RKO (cell line): ENCODE measurements around the gene MAPK8.

Experiments
- DNase-seq: peaks from one replicate; pipeline ENCODE4 v3.0.0-alpha.2; 2016; ENCODE audit warnings: low spot score

Gene MAPK8

GRCh38 chr10:48449501-48450232, 143.2 kb downstream of the MAPK8 start:
- no peak for DNase-seq

DNA sequence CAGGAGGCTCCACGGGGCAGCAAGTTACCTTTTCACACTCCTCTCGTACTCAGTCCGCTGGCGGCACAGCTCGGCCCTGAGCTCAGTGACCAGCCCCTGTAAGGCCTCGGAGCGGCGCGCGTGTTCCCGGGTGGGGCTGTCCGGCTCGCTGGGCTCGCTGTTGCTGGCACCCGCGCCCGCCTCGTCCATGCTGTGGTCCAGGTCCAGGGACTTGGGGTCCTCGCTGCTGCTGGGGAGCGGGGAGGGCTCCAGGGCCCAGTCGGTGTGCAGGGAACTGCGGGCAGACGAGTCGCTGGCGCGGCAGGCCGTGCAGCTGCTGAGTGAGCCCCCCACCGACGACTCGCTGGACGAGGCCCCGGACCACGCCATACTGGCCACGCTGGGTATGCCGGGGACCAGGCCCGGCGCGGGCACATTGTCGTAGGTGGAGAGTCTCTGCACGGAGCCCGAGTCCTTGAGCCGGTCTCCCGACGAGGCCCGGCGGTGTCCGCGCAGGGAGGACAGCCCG, 143.8 kb downstream of the MAPK8 start:
- DNase-seq, result no peak

GRCh38 chr10:48450741-48451466, 144.4 kb downstream of the MAPK8 start:
- DNase-seq, result no peak

GRCh38 chr10:48451969-48452878, 145.7 kb downstream of the MAPK8 start:
- DNase-seq, result no peak

DNA sequence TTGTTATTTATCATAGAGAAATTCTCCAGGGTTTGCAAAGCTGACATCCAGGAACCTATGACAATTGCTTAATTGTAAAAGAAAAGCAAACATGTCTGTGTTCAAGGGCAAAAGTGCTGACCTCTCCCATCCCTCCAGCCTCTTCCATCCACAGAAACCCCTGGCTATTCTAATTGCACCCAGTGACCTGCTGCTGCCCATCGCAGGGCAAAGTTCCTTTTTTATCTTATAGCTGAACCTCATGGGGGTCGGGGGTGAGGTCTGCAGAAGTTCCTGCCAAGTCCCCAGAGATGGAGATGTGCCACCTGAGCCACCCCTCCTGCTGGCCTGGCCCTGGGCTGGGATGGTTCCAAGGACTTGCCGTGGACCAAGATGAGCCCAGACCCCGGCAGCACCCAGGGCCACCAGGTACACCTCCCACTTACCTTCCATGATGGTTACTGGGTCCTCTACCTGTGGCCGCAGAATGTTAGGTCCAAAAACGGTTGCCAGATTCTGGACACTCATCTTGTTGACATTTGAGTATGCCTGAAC, 146.5 kb downstream of the MAPK8 start:
- no peak for DNase-seq

- no peak for DNase-seq
Observed at GRCh38 chr10:48453451-48454301, 147.2 kb downstream of the MAPK8 start.

DNA sequence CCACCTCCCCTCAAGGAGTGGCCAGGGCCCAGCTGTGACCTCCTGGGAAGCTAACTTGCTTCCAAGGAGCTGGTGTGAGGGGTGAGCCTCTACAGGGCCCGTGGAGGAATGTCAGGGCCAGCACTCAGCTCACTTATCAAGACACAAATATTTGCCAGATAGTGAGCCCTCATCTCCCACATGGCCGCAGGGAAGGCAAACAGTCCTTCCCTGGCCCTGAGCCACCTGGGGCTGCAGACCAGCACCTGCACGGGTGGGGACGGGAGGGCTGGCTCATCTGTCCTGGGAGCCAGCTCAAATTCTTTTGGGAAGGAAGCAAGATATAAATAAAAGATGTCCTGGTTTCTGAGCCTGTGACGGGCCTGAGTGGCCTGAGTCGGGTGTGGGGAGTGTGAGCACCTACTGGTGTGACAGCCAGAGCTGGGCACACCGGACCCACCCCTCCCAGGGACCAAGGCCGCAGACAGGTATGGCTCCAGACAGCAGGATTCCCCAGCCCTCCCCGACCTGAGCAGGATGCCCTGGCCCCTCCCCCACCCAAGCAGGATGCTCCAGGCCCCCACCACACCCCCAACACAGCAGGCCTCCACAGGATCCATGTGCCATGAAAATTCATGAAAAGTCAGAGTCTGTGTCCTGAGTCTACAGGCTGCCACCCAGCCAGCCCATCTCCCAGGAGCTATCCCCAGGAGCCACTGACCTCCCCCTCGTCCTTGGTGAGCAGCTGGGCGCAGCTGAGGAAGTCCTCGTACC, 148.0 kb downstream of the MAPK8 start:
- no peak for DNase-seq

GRCh38 chr10:48455055-48455391, 148.5 kb downstream of the MAPK8 start:
- DNase-seq, result no peak

DNA sequence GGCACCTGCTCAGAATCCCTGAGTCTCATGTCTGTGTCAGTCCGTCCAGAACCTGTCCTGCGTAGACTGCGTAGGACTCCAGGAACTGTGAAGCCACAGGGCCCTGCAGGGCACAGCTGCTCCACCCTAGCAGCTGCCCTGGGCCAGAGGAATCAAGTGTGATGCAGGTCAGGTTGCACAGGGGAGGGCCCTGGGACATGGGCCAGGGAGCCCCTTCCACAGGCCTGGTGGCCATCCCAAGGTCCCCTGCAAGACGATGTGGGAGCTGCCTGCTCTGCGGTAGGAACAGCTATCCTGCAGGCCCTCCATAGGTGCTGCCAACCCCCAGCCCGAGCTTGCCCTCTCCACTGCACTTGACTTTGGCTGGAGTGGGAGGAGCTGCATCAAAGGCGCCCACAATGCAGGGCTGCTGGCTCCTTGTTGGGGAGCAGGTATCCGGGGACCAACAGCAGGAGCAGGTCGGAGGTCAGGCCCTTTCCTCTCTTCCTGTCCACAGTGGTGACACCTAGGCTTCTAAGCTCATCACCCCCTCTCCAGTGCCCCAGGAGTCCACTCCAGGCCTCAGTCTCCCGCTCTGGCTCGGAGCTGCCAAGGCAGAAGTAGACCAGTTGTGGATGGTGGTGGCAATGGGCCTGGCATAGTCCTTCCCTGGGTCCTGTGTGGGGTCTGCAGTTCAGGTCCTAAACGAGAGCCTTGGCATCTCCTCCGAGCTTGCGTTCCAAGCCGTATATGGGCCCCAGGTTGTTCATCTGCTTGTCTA, 149.1 kb downstream of the MAPK8 start:
- no peak for DNase-seq

DNA sequence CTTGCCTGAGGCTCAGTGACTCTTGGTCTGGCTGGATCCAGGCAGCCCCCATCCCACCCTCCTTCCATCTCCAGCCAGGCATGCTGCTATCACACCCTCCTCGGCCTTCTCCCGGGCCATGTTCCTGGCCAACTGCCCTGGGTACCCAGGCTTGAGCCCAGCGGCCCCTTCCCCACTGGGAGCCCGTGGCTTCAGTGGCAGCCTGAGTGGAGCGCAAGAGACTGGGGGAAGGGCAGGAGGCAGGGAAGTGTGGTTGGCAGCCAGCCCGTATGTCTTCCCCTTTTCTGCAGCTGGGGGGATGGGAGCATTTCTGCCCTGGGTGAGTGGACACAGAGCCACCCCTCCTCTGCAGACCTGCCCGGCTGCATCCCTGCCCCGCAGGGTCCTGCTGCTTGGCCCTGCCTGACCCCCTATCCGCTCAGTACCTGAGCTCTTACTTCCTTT, 149.9 kb downstream of the MAPK8 start:
- no peak for DNase-seq

- DNase-seq, result no peak
Observed at GRCh38 chr10:48456808-48457761, 150.6 kb downstream of the MAPK8 start.

DNA sequence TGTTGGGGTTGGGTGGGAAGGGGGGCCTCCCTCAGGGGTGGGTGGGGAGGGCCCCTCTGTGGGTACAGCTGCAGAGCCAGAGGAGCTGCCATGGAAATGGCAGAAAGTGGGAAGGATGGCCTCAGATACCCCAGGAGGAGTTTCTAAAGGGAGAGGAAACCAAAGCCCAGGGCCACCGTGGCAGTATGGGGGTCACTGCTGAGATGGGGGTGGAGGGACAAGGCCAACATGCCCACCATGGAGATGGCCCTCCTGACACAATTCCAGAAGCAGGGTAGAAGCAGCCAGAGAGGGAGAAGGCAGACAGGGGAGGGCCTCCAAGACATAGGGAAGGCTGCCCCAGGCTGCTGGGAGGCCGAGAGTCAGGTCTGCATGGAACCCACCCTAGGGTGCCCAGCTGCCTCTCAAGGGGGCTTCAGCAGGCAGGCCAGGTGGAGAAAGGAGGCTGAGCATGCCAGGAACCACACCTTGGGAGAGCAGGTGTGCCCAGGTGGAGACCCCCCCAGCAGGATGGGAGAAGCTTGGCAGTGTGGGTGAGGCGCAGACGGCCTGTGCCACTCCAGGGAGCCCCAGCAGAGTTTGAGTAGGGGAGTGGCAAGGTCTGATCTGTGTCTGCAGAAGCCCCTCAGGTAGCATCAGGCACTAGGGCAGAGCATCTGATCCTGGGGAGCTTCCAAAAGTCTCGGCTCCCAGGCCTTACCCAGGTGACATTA, 151.6 kb downstream of the MAPK8 start:
- no peak for DNase-seq

- DNase-seq, result no peak
Observed at GRCh38 chr10:48458662-48459048, 152.2 kb downstream of the MAPK8 start.

- no peak for DNase-seq
Observed at GRCh38 chr10:48459270-48460150, 153.0 kb downstream of the MAPK8 start.

- no peak for DNase-seq
Observed at GRCh38 chr10:48460182-48460581, 153.7 kb downstream of the MAPK8 start.

DNA sequence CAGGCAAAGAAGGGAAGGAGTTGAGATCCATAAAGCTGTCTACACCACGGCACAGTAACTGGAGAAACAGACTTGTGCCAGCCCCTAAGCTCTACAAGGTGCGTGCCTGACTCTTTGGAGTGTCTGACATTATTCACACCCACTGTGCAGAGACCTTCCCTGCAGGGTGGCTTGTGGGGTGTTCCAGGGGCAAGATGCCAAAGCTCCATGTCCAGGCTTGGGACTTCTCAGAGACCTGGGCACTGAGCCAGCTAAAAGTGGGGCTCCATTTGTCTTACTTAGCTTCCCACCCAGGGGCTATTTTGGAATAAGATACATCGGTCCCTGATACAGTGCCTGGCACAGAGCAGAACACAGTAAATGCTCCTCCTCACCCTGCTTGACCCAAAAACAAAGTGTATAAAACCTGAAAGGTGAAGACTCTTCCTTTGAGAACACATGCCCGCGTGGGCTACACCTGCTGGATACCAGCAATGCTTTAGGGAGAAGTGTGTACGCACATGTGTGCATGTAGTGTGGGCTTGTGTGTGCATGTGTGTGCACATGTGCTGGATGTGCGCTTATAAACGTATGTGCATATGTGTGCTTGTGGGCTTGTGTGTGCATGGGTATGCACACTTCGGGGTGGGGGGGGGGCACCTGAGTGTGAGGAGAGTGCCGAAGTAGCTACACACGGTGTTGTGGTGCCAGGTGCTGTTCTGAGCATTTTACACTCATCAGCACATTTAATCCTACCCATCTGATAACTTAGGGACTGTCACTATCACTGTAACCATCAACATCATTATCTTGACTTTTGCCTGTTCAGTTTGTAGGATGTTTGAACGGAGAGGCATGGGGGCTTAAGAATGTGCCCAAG, 155.4 kb downstream of the MAPK8 start:
- DNase-seq, result no peak
